Measurements from ENCODE around the gene ENTPD2. TPM values are rescaled to one million over a fixed set of nuclear protein-coding genes. Genes with fewer than 3 reads are reported as not detected.

Gene ENTPD2
- total and polyA plus RNA-seq, 12 donors, result 0.32 to 3.3 (median 1.6) TPM

DNA sequence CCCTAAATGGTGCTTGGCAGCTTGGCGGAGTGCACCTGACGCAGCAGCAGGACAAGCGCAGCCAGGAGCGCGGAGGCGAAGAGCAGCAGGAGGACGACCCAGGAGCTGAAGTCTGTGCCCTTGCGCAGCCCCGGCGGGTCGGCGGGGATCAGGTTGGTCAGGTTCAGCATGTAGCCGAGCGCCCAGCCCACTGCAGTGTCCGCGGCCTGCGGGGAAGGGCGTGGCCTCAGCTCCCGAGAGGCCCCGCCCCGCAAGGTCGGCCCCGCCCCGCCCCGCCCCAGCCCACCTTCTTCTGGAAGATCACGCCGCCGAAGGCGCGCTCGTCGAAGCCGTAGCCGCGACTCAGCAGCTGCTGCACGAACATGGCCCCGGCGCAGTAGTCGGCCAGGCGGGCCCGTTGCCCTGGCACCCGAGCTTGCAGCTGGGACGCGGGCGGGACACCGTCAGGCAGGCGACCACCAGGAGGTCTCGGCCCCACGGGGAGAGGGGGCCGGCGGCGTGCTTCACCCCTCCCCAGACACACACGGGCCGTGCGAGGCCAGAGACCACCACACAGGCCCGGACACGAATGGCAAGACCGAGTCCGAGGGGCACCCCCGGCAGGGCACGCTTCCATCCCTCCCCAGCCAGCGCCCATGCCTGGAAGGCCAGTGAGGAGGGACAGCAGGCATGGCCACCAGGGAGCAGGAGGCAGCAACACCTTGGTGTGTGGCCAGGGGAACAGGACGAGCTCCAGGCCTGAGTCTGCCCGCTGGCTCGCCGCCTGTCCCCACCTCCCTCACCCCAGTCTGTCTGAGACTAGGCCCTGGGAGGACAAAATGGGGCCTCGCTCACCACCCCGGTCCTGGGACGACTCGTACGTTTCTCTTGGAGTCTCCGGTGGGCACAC is 5.0 kb downstream of the ENTPD2 start:
- H3K27me3 ChIP-seq, result peaks cover 6 to 98% (median 61%) of the 10 kb centered on the region in 7 donors
- TF ChIP-seq, protein P1, sequence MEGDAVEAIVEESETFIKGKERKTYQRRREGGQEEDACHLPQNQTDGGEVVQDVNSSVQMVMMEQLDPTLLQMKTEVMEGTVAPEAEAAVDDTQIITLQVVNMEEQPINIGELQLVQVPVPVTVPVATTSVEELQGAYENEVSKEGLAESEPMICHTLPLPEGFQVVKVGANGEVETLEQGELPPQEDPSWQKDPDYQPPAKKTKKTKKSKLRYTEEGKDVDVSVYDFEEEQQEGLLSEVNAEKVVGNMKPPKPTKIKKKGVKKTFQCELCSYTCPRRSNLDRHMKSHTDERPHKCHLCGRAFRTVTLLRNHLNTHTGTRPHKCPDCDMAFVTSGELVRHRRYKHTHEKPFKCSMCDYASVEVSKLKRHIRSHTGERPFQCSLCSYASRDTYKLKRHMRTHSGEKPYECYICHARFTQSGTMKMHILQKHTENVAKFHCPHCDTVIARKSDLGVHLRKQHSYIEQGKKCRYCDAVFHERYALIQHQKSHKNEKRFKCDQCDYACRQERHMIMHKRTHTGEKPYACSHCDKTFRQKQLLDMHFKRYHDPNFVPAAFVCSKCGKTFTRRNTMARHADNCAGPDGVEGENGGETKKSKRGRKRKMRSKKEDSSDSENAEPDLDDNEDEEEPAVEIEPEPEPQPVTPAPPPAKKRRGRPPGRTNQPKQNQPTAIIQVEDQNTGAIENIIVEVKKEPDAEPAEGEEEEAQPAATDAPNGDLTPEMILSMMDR (IDR thresholded peaks at IDR 0.05), result no peak
- ATAC-seq, result no peak

DNA sequence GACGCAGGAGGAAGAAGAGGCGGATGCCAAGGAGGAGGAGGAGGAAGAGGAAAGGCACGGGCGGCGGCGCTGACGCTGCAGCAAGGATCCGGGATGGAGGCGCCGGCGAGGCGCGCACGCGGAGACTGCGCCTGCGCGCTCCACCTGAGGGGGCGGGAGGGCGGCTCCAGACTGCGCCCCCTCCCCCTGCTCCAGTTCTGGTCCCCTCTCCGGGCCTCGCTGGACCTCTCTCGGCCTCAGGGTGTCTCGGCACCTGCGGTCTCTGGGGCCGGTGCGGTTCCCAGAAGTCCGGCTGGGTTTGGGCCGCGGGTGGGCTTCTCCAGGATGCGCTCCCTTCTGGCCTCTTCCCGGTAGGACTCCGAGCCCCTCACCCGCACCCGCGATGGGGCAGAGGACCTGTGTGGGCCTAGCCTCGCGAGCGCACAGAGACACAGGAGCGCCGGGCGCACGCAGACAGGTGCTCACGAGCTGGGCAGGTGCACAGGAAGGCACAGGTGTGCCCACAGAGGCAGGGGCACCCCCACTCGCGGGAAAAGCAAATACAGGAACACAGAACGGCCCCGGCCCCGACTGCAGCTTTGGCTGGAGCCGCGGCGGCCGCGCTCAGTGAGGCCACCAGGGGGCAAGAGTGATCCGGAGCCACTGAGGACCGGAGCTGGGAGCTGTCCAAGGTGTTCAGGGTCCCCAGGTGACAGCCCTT is 7.6 kb downstream of the ENTPD2 start, which contains the start of gene NPDC1:
Gene NPDC1, minus strand, starts transcription at position 90 of the 700 bp plus-strand sequence. CDS start 188 bp downstream, outside the sequence.
- no peaks in the 10 kb centered on the region for H3K9me3 ChIP-seq
- intact Hi-C loops (cut with DNase I), result loop anchor here in 6 of 10 donors (1.0 to 2.0 kb wide), 4 partner anchors 18 to 24 kb away; partner anchors contain the start of gene SAPCD2 (in 1 of the 6)
- H3K4me3 ChIP-seq, result peak within 1 kb of the TSS; percentile 45 to 80 (median 68)
- H3K36me3 ChIP-seq, result peaks cover 0 to 15% (median 0%) of the 10 kb centered on the region in 9 donors
- TF ChIP-seq, protein P1 (IDR thresholded peaks at IDR 0.05), result peak; percentile 78 to 94 (median 92)
- H3K27me3 ChIP-seq, result peaks cover 0 to 76% (median 36%) of the 10 kb centered on the region in 7 donors
- DNase-seq, result peak; percentile 82 to 83
- peak; percentile 58 to 77 (median 66) for ATAC-seq
- H3K4me1 ChIP-seq, result peaks cover 25 to 57% (median 40%) of the 10 kb centered on the region in 9 donors
- WGBS, 2 donors, result 0% methylated on average over 55 of the region's 57 CpGs
- peak within 1 kb of the TSS; percentile 78 to 92 (median 88) for H3K27ac ChIP-seq

More for the DNA sequence above, 5.0 kb downstream of the ENTPD2 start:
- WGBS, 2 donors, result 41 to 43% methylated on average over 68 to 72 of the region's 72 CpGs
- Histone ChIP-seq H3K4me1 (peaks cover 23 to 46% (median 42%) of the 10 kb centered on the region in 9 donors), H3K4me3 (no peak overlapping the region), H3K36me3 (no peaks in the 10 kb centered on the region), H3K9me3 (no peaks in the 10 kb centered on the region), H3K27ac (no peak overlapping the region)
- intact Hi-C loops (cut with DNase I), result loop anchor here in 1 of 10 donors (2.0 kb wide), 1 partner anchor 18 kb away; no protein-coding TSS in a partner anchor
- no peak for DNase-seq

DNA sequence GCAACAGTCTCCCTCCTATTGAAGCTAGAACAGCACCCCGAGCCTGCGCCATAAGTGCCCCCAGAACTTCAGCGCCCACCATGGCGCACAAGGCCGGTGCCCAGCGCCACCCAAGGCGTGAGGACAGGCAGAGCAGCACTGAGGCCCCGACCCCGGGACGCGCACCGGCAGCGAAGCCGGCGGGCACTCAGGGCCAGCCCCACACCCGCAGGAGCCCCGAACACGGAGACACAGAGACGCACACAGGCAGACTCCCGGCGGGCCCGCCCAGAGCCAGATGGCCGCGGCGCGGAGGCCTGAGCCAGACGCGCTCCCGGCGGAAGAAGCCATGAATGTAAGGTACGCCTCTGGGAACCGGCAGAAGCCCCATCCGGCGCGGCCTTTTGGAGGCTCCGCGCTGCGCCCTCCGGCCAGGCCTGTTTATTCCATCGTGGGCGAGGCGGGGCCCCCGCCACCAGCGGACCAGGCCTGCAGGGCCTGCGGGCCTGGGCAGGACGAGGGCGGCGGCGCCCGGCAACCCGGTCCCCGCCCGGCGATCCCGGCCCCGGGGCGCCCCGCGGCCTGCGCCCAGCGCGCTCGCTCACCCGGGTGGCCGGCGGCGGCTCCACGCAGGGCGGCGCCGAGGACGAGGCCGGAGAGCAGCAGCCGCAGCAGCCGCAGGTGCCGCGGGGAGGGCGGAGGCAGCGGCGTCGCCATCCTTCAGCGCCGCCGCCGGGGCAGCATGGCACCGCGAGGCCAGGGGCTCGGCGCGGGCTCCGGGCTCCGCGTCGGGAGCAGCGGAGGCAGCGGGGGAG is 8.4 kb downstream of the ENTPD2 start:
- 2 to 3% methylated on average over 85 to 96 of the region's 96 CpGs for WGBS, 2 donors

More for the DNA sequence above, 8.4 kb downstream of the ENTPD2 start:
- intact Hi-C loops (cut with DNase I), result loop anchor here in 6 of 10 donors (1.0 to 2.0 kb wide), 4 partner anchors 19 to 25 kb away; partner anchors contain the start of gene SAPCD2 (in 1 of the 6)
- H3K9me3 ChIP-seq, result no peaks in the 10 kb centered on the region
- TF ChIP-seq, protein P1 (IDR thresholded peaks at IDR 0.05), result no peak
- peak in 5 of 8 donors; percentile 2 to 18 (median 9) for ATAC-seq
- H3K4me1 ChIP-seq, result peaks cover 27 to 63% (median 40%) of the 10 kb centered on the region in 9 donors
- DNase-seq, result peak in 1 of 2 donors; percentile 55
- H3K27me3 ChIP-seq, result peaks cover 0 to 68% (median 28%) of the 10 kb centered on the region in 7 donors
- H3K36me3 ChIP-seq, result peaks cover 0 to 22% (median 6%) of the 10 kb centered on the region in 9 donors
- H3K4me3 ChIP-seq, result peak overlapping the region; percentile 45 to 80 (median 68)
- H3K27ac ChIP-seq, result peak overlapping the region; percentile 78 to 92 (median 88)
